NCI-H1417 (cell line): ENCODE measurements around the gene IFI16.
"Not testable (repeated sequence)": the region's sequence is repeated elsewhere in the genome, so short reads cannot be mapped to it uniquely, and the experiment has no call there.

Experiments used
- DNase-seq, 3 experiments: peaks; one replicate each; lab custom pipeline; 2025; lab: John Stamatoyannopoulos, UW

IFI16 gene

GRCh38 chr1:159009704-159010361, at the start of gene IFI16:
Gene IFI16, plus strand, starts transcription at chr1:159009907. Its CDS starts 4,774 bp downstream, at chr1:159014681.
- no peak for DNase-seq

- no peak for DNase-seq
Observed at GRCh38 chr1:158961178-158961577, 48.5 kb upstream of the IFI16 start.

- no peak for DNase-seq
Observed at GRCh38 chr1:158962983-158963382, 46.7 kb upstream of the IFI16 start.

- no peak for DNase-seq
Observed at GRCh38 chr1:158969166-158969565, 40.5 kb upstream of the IFI16 start.

GRCh38 chr1:158969855-158970254, 39.9 kb upstream of the IFI16 start:
- no peak for DNase-seq

- no peak for DNase-seq
Observed at GRCh38 chr1:158972841-158973240, 36.9 kb upstream of the IFI16 start.

- DNase-seq, result no peak
Observed at GRCh38 chr1:158976219-158976618, 33.5 kb upstream of the IFI16 start.

- no peak for DNase-seq
Observed at GRCh38 chr1:158978730-158979129, 31.0 kb upstream of the IFI16 start.

GRCh38 chr1:158979229-158979628, 30.5 kb upstream of the IFI16 start:
- DNase-seq, result no peak

GRCh38 chr1:158983235-158983634, 26.5 kb upstream of the IFI16 start:
- DNase-seq, result no peak

- no peak for DNase-seq
Observed at GRCh38 chr1:158984386-158984785, 25.3 kb upstream of the IFI16 start.

- no peak for DNase-seq
Observed at GRCh38 chr1:158989424-158989823, 20.3 kb upstream of the IFI16 start.

GRCh38 chr1:158992787-158993312, 16.9 kb upstream of the IFI16 start:
- no peak for DNase-seq

GRCh38 chr1:158996998-158997397, 12.7 kb upstream of the IFI16 start:
- no peak for DNase-seq

GRCh38 chr1:158998037-158998780, 11.5 kb upstream of the IFI16 start:
- DNase-seq, result no peak

GRCh38 chr1:158998781-158999161, 10.9 kb upstream of the IFI16 start:
- DNase-seq, result peak in 2 of 3 experiments; percentile 63 to 80

- no peak for DNase-seq
Observed at GRCh38 chr1:158999316-159000069, 10.2 kb upstream of the IFI16 start.

GRCh38 chr1:159000070-159000409, 9.7 kb upstream of the IFI16 start:
- DNase-seq, result no peak

GRCh38 chr1:159000625-159001024, 9.1 kb upstream of the IFI16 start:
- DNase-seq, result no peak

GRCh38 chr1:159005161-159005560, 4.5 kb upstream of the IFI16 start:
- no peak for DNase-seq

GRCh38 chr1:159005676-159006075, 4.0 kb upstream of the IFI16 start:
- no peak for DNase-seq

- DNase-seq, result not testable (repeated sequence)
Observed at GRCh38 chr1:159006210-159006807, 3.4 kb upstream of the IFI16 start.
